ENCODE data around the gene PTPRN2. TPM values are rescaled to one million over a fixed set of nuclear protein-coding genes. Genes with fewer than 3 reads are reported as not detected.

PTPRN2 gene
- total and polyA plus RNA-seq, 2 donors (not counting 3 experiments of a cell fraction or from before 2014, with no cell fraction given), result 0.62 to 0.88 TPM

DNA sequence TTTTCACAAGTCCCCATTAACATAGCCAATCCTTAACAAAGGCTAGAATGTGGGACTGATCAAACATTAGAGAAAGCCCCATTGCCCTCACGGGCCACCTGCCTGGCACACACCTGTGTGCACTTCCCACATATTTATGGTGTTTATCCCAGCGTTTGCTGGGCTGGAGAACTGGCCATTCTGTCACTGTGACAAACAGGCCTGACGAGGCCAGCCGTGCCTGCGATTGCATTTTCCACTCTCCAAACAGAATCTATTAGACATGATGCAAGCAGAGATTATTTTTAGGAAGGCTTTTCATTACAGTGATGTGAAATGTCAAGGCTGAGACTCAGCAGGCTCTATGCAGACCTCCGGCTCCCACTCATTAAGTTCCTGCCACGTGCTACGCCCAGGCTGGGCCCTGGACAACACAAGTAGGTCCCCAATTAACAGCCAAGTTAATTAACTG lies 20.4 kb downstream of the PTPRN2 start:
- Histone ChIP-seq H3K4me2 (ENCODE audit: insufficient read depth, low read length) (no peak overlapping the region), H3K27ac (ENCODE audit: insufficient read depth, low read depth, low read length) (no peak overlapping the region), H2AFZ (ENCODE audit: low read depth, low read length) (no peak overlapping the region), H3K4me3 (replicated peaks in 1 of 3; ENCODE audit: insufficient read depth in 1 of 3, low read depth in 1 of 3, low read length in 3 of 3) (no peak overlapping the region), H3K36me3 (ENCODE audit: control insufficient read depth in 2 of 2, extremely low read depth in 1 of 2, insufficient read depth in 2 of 2, low read length in 2 of 2) (no peaks in the 10 kb centered on the region), H3K9me1 (replicated peaks; ENCODE audit: control insufficient read depth, extremely low read depth, insufficient read depth, low read length) (no peaks in the 10 kb centered on the region), H3K9ac (replicated peaks; ENCODE audit: extremely low read depth, insufficient read depth, low read length) (no peak overlapping the region), H4K20me1 (replicated peaks; ENCODE audit: control insufficient read depth, extremely low read depth, insufficient read depth, low read length) (no peaks in the 10 kb centered on the region), H3K27me3 (ENCODE audit: control insufficient read depth in 2 of 2, insufficient read depth in 2 of 2, low read length in 2 of 2) (no peaks in the 10 kb centered on the region), H3K79me2 (ENCODE audit: control insufficient read depth, insufficient read depth, low read length) (no peaks in the 10 kb centered on the region), H3K4me1 (ENCODE audit: control insufficient read depth, extremely low read depth, insufficient read depth, low read length) (no peaks in the 10 kb centered on the region), H3K9me3 (replicated peaks; ENCODE audit: control insufficient read depth, insufficient read depth, low read length) (no peaks in the 10 kb centered on the region)
- dilution Hi-C loops (cut with MboI; ENCODE audit: extremely low pct_ligation_motif_present, low sequenced_read_pairs) (no loop called here), intact Hi-C loops (cut with micrococcal nuclease) (no loop called here)
- ChIA-PET POLR2A (no interaction called here), CTCF (no interaction called here)
- DNase-seq (ENCODE audit: low read depth, low spot score) (no peak), FAIRE-seq (no peak)
- TF ChIP-seq FOS (IDR thresholded peaks at IDR 0.05; ENCODE audit: borderline replicate concordance, insufficient read depth, low read length) (no peak), GATA2 (IDR thresholded peaks at IDR 0.05; ENCODE audit: insufficient read depth, insufficient read length, low read depth, low read length) (no peak), JUN (IDR thresholded peaks at IDR 0.05; ENCODE audit: borderline replicate concordance, insufficient read depth, insufficient read length, low read depth) (no peak), EZH2 (IDR thresholded peaks at IDR 0.05; ENCODE audit: borderline replicate concordance, low read depth, low read length, severe bottlenecking) (no peak), MYC (IDR thresholded peaks at IDR 0.05; ENCODE audit: low read depth, low read length) (no peak), POLR2A (IDR thresholded peaks at IDR 0.05; ENCODE audit: low read depth, low read length) (no peak), POLR2AphosphoS5 (IDR thresholded peaks at IDR 0.05; ENCODE audit: insufficient read depth, low read depth, low read length) (no peak)
- TF ChIP-seq, protein P1, sequence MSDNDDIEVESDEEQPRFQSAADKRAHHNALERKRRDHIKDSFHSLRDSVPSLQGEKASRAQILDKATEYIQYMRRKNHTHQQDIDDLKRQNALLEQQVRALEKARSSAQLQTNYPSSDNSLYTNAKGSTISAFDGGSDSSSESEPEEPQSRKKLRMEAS (IDR thresholded peaks at IDR 0.05; ENCODE audit: insufficient read depth, insufficient read length), result no peak
- TF ChIP-seq, protein P2, sequence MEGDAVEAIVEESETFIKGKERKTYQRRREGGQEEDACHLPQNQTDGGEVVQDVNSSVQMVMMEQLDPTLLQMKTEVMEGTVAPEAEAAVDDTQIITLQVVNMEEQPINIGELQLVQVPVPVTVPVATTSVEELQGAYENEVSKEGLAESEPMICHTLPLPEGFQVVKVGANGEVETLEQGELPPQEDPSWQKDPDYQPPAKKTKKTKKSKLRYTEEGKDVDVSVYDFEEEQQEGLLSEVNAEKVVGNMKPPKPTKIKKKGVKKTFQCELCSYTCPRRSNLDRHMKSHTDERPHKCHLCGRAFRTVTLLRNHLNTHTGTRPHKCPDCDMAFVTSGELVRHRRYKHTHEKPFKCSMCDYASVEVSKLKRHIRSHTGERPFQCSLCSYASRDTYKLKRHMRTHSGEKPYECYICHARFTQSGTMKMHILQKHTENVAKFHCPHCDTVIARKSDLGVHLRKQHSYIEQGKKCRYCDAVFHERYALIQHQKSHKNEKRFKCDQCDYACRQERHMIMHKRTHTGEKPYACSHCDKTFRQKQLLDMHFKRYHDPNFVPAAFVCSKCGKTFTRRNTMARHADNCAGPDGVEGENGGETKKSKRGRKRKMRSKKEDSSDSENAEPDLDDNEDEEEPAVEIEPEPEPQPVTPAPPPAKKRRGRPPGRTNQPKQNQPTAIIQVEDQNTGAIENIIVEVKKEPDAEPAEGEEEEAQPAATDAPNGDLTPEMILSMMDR (IDR thresholded peaks at IDR 0.05; ENCODE audit: extremely low read depth in 1 of 2, insufficient read depth in 1 of 2, low read depth in 1 of 2, low read length in 2 of 2), result no peak
- no TSS peak for BruUV-seq (replicated peaks)

Measured in endothelial cell of umbilical vein (primary cell).